Measurements from ENCODE around the gene EBNA1BP2.
"Not testable (repeated sequence)": the region's sequence is repeated elsewhere in the genome, so short reads cannot be mapped to it uniquely, and the experiment has no call there.

The EBNA1BP2 gene

GRCh38 chr1:43140010-43140409 lies 32.1 kb downstream of the EBNA1BP2 start:
- Histone ChIP-seq H3K4me1 (ENCODE audit: control insufficient read depth, insufficient read depth, low read length, unreplicated experiment) (peaks cover 3% of the 10 kb centered on the region), H3K36me3 (ENCODE audit: insufficient read depth, low read length) (no peaks in the 10 kb centered on the region), H3K79me2 (ENCODE audit: control insufficient read depth, insufficient read depth, low read length, unreplicated experiment) (no peaks in the 10 kb centered on the region), H3K27ac (ENCODE audit: low read depth, low read length) (no peak overlapping the region), H2AFZ (ENCODE audit: low read length, unreplicated experiment) (no peak overlapping the region), H3K27me3 (ENCODE audit: insufficient read depth, low read length) (peaks cover 29% of the 10 kb centered on the region), H3K4me3 (ENCODE audit: low read depth, low read length) (no peak overlapping the region)

DNA sequence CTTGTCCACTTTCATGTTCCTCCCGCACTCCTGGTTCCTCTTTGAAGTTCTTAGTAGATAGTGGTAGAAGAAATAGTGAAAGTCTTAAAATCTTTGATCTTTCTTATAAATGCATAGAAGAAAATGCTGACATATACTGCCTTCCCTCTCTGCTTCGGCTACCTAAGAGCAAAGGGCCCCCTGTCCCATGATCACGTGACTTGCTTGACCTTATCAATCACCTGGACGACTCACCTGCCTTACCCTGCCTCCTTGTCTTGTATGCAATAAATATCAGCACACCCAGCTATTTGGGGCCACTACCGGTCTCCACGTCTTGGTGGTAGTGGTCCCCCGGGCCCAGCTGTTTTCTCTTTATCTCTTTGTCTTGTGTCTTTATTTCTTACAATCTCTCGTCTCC lies 32.8 kb downstream of the EBNA1BP2 start:
- not testable (repeated sequence) for H3K79me2 ChIP-seq (ENCODE audit: control insufficient read depth, insufficient read depth, low read length, unreplicated experiment); H3K36me3 ChIP-seq (ENCODE audit: insufficient read depth, low read length); H3K4me3 ChIP-seq (ENCODE audit: low read depth, low read length); H3K4me1 ChIP-seq (ENCODE audit: control insufficient read depth, insufficient read depth, low read length, unreplicated experiment); H3K27ac ChIP-seq (ENCODE audit: low read depth, low read length); H2AFZ ChIP-seq (ENCODE audit: low read length, unreplicated experiment)
- H3K27me3 ChIP-seq (ENCODE audit: insufficient read depth, low read length) = peaks cover 30% of the 10 kb centered on the region

DNA sequence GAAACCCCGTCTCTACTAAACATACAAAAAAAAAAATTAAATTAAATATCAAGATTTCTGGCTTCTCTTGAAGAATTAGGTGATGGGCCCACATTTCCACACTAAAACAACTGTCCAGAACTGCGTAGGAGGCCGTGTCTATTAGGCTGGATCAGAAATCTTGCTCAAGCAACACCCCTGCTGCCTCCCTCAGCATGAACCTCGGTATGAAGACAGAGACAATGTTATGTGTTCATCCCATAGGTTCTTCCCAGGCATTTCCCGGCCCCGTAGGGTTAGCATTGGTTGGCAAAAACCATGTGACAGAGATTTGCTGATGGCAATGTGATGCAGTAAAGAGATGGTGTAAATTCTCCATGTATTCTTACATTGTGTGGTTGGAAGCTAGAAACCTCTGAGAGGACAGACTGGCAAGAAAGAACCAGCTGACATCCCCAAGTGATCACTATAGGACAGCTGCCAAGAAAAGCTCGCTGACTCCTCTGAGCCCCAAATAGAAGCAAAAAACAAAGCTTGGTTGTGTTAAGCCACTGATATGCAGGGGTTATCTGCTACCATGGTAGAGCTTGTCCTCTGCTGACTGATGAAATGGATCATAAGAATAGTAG lies 34.5 kb downstream of the EBNA1BP2 start:
- Histone ChIP-seq H3K4me3 (ENCODE audit: low read depth, low read length) (no peak overlapping the region), H2AFZ (ENCODE audit: low read length, unreplicated experiment) (no peak overlapping the region), H3K79me2 (ENCODE audit: control insufficient read depth, insufficient read depth, low read length, unreplicated experiment) (no peaks in the 10 kb centered on the region), H3K27ac (ENCODE audit: low read depth, low read length) (no peak overlapping the region), H3K4me1 (ENCODE audit: control insufficient read depth, insufficient read depth, low read length, unreplicated experiment) (no peaks in the 10 kb centered on the region), H3K27me3 (ENCODE audit: insufficient read depth, low read length) (peaks cover 31% of the 10 kb centered on the region), H3K36me3 (ENCODE audit: insufficient read depth, low read length) (no peaks in the 10 kb centered on the region)

- Histone ChIP-seq H2AFZ (ENCODE audit: low read length, unreplicated experiment) (no peak overlapping the region), H3K27me3 (ENCODE audit: insufficient read depth, low read length) (peaks cover 38% of the 10 kb centered on the region), H3K27ac (ENCODE audit: low read depth, low read length) (no peak overlapping the region), H3K4me3 (ENCODE audit: low read depth, low read length) (no peak overlapping the region), H3K36me3 (ENCODE audit: insufficient read depth, low read length) (no peaks in the 10 kb centered on the region), H3K4me1 (ENCODE audit: control insufficient read depth, insufficient read depth, low read length, unreplicated experiment) (no peaks in the 10 kb centered on the region), H3K79me2 (ENCODE audit: control insufficient read depth, insufficient read depth, low read length, unreplicated experiment) (no peaks in the 10 kb centered on the region)
Measured at GRCh38 chr1:43135857-43136781, 36.0 kb downstream of the EBNA1BP2 start.

- Histone ChIP-seq H3K79me2 (ENCODE audit: control insufficient read depth, insufficient read depth, low read length, unreplicated experiment) (no peaks in the 10 kb centered on the region), H2AFZ (ENCODE audit: low read length, unreplicated experiment) (no peak overlapping the region), H3K27me3 (ENCODE audit: insufficient read depth, low read length) (peaks cover 44% of the 10 kb centered on the region), H3K4me1 (ENCODE audit: control insufficient read depth, insufficient read depth, low read length, unreplicated experiment) (no peaks in the 10 kb centered on the region), H3K4me3 (ENCODE audit: low read depth, low read length) (no peak overlapping the region), H3K36me3 (ENCODE audit: insufficient read depth, low read length) (no peaks in the 10 kb centered on the region), H3K27ac (ENCODE audit: low read depth, low read length) (no peak overlapping the region)
Measured at GRCh38 chr1:43134640-43135039, 37.5 kb downstream of the EBNA1BP2 start.

- no peaks in the 10 kb centered on the region for H3K79me2 ChIP-seq (ENCODE audit: control insufficient read depth, insufficient read depth, low read length, unreplicated experiment)
- peaks cover 48% of the 10 kb centered on the region for H3K27me3 ChIP-seq (ENCODE audit: insufficient read depth, low read length)
- H3K4me3 ChIP-seq (ENCODE audit: low read depth, low read length) = no peak overlapping the region
- no peak overlapping the region for H3K27ac ChIP-seq (ENCODE audit: low read depth, low read length)
- H3K4me1 ChIP-seq (ENCODE audit: control insufficient read depth, insufficient read depth, low read length, unreplicated experiment) = no peaks in the 10 kb centered on the region
- H3K36me3 ChIP-seq (ENCODE audit: insufficient read depth, low read length) = no peaks in the 10 kb centered on the region
- H2AFZ ChIP-seq (ENCODE audit: low read length, unreplicated experiment) = no peak overlapping the region
Measured at GRCh38 chr1:43134068-43134467, 38.0 kb downstream of the EBNA1BP2 start.

DNA sequence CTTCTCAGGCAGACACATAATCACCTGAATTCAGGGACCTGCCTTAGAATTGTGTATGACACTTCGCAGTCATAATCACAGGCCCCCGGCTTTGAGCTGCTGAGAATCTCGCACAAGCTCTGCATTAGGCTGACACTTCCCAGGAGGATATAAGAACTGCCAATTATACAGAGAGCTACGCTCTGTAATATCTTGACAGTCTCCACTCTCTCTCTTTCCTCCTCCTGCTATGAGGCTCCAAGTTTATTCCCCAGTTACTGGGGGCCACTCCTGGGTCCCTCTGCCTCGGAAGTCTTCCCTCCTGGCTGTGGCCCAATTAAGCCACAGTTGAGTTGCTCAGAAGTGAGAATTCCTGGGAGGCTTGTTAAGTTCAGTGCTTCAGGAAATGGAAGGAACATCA lies 42.7 kb downstream of the EBNA1BP2 start:
- no peaks in the 10 kb centered on the region for H3K36me3 ChIP-seq (ENCODE audit: insufficient read depth, low read length)
- H3K27me3 ChIP-seq (ENCODE audit: insufficient read depth, low read length) = peaks cover 65% of the 10 kb centered on the region
- H3K4me3 ChIP-seq (ENCODE audit: low read depth, low read length) = no peak overlapping the region
- H3K79me2 ChIP-seq (ENCODE audit: control insufficient read depth, insufficient read depth, low read length, unreplicated experiment) = no peaks in the 10 kb centered on the region
- H2AFZ ChIP-seq (ENCODE audit: low read length, unreplicated experiment) = no peak overlapping the region
- no peaks in the 10 kb centered on the region for H3K4me1 ChIP-seq (ENCODE audit: control insufficient read depth, insufficient read depth, low read length, unreplicated experiment)
- H3K27ac ChIP-seq (ENCODE audit: low read depth, low read length) = no peak overlapping the region

- H3K27ac ChIP-seq (ENCODE audit: low read depth, low read length) = no peak overlapping the region
- no peaks in the 10 kb centered on the region for H3K36me3 ChIP-seq (ENCODE audit: insufficient read depth, low read length)
- H3K4me3 ChIP-seq (ENCODE audit: low read depth, low read length) = no peak overlapping the region
- no peak overlapping the region for H2AFZ ChIP-seq (ENCODE audit: low read length, unreplicated experiment)
- no peaks in the 10 kb centered on the region for H3K4me1 ChIP-seq (ENCODE audit: control insufficient read depth, insufficient read depth, low read length, unreplicated experiment)
- H3K79me2 ChIP-seq (ENCODE audit: control insufficient read depth, insufficient read depth, low read length, unreplicated experiment) = no peaks in the 10 kb centered on the region
- H3K27me3 ChIP-seq (ENCODE audit: insufficient read depth, low read length) = peaks cover 64% of the 10 kb centered on the region
Measured at GRCh38 chr1:43128816-43129215, 43.3 kb downstream of the EBNA1BP2 start.

DNA sequence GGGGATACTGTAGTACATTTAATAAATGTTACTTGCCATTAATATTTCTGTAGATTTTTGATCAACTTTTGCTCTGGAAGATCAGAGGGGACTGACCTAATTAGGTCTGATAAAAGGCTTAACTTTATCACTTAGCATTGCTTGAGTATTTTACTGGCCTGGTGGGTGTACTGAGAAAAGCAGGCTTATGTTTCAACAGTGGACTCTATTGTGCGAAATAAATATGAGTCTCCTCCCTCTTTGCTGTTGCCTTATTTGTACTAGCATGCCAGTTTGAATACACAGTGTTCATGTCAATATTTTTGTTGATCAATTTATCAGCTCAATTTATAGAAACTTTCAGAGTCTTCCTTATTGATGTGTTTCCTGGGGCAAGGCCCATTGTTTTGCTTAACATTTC lies 49.1 kb downstream of the EBNA1BP2 start:
- H3K4me1 ChIP-seq (ENCODE audit: control insufficient read depth, insufficient read depth, low read length, unreplicated experiment) = no peaks in the 10 kb centered on the region
- peak overlapping the region; percentile 43 for H2AFZ ChIP-seq (ENCODE audit: low read length, unreplicated experiment)
- H3K4me3 ChIP-seq (ENCODE audit: low read depth, low read length) = no peak overlapping the region
- no peaks in the 10 kb centered on the region for H3K36me3 ChIP-seq (ENCODE audit: insufficient read depth, low read length)
- H3K27me3 ChIP-seq (ENCODE audit: insufficient read depth, low read length) = peaks cover 37% of the 10 kb centered on the region
- H3K27ac ChIP-seq (ENCODE audit: low read depth, low read length) = no peak overlapping the region
- no peaks in the 10 kb centered on the region for H3K79me2 ChIP-seq (ENCODE audit: control insufficient read depth, insufficient read depth, low read length, unreplicated experiment)

GRCh38 chr1:43121256-43121900 lies 50.7 kb downstream of the EBNA1BP2 start:
- no peaks in the 10 kb centered on the region for H3K36me3 ChIP-seq (ENCODE audit: insufficient read depth, low read length)
- no peak overlapping the region for H3K4me3 ChIP-seq (ENCODE audit: low read depth, low read length)
- no peaks in the 10 kb centered on the region for H3K4me1 ChIP-seq (ENCODE audit: control insufficient read depth, insufficient read depth, low read length, unreplicated experiment)
- peaks cover 24% of the 10 kb centered on the region for H3K27me3 ChIP-seq (ENCODE audit: insufficient read depth, low read length)
- H2AFZ ChIP-seq (ENCODE audit: low read length, unreplicated experiment) = no peak overlapping the region
- no peak overlapping the region for H3K27ac ChIP-seq (ENCODE audit: low read depth, low read length)
- H3K79me2 ChIP-seq (ENCODE audit: control insufficient read depth, insufficient read depth, low read length, unreplicated experiment) = no peaks in the 10 kb centered on the region

Data from ACC112 (cell line).